ENCODE results near the gene MRAP2.

GRCh38 chr6:84021625-84022024, 11.9 kb upstream of the MRAP2 start:
- TF ChIP-seq YY1 (IDR thresholded peaks at IDR 0.05; ENCODE audit: insufficient read depth, insufficient read length): no peak
- no peak for TF ChIP-seq ZNF274 (IDR thresholded peaks at IDR 0.05; ENCODE audit: low read depth, low read length)

Data from NT2/D1 (cell line).